HepG2 (cell line): ENCODE data around the gene TNRC18.

Experiments used
- CTCF ChIP-seq: sonication (generic); formaldehyde crosslinking; IDR thresholded peaks from 2 replicates; pipeline ENCODE4 v1.5.0; 2020; ENCODE audit warnings: mild to moderate bottlenecking, missing genetic modification reagents, moderate library complexity
- ELF4 ChIP-seq: sonication (generic); formaldehyde crosslinking; IDR thresholded peaks from 2 replicates; pipeline ENCODE4 v1.5.0; 2020; ENCODE audit warnings: missing genetic modification reagents, mild to moderate bottlenecking, moderate library complexity, borderline replicate concordance

- TF ChIP-seq ELF4 (no peak), CTCF (CRISPR knock-in tag) (no peak)
Measured at GRCh38 chr7:5441840-5442503, 18.3 kb upstream of the TNRC18 start.
